Ramos (cell line): Measurements from ENCODE around the gene NKIRAS1.
"Not testable (repeated sequence)": the region's sequence is repeated elsewhere in the genome, so short reads cannot be mapped to it uniquely, and the experiment has no call there.

ENCODE experiments used
- in situ Hi-C: fragments of 300-500 bp; cut with MboI; formaldehyde crosslinking; loops from one replicate; pipeline ENCODE4 v1.14.3; 2022; ENCODE audit warnings: low sequenced_read_pairs; ENCODE audit not compliant: unreplicated experiment

Gene NKIRAS1

GRCh38 chr3:23941440-23941839, 24.6 kb upstream of the NKIRAS1 start:
- in situ Hi-C loops = no loop called here

- in situ Hi-C loops = no loop called here
Measured at GRCh38 chr3:23940775-23941174, 24.0 kb upstream of the NKIRAS1 start.

DNA sequence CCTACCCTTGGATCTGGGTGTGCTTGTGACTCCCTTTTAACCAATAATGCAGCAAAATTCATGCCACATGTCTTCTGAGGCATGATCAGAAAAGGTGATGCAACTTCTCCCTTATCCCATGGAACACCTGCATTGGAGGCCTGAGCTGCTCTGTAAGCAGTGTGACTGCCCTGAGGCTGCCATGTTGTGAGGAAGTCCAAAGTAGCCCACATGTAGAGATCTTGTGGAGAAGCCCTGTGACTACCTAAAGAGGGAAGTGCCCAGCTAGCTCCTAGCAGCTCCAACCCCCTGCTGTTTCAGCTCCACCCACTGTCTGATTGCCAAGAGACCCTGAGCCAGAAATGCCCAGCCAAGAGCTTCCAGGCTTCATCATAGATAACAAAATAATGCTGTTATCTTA, 21.9 kb upstream of the NKIRAS1 start:
- in situ Hi-C loops = no loop called here

GRCh38 chr3:23937296-23937695, 20.5 kb upstream of the NKIRAS1 start:
- in situ Hi-C loops = no loop called here

DNA sequence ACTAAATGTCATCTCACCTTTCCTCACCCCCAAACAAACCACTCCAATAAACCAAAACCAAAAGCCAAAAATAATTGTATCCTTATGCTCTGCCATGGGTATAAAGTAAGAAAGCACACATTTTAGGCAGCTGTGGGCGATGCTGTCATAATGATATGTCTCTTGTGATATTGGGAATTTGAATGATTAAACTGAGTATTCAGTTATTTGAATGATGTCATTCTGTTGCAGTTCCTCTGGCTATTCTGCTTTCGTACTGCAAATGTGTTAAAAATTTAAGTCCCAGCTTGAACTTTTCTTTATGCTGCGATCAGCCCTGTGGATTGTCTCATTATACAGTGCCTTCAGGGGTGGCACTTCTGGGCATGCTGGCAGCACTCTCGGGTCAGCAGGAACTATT, 17.5 kb upstream of the NKIRAS1 start:
- in situ Hi-C loops = no loop called here

DNA sequence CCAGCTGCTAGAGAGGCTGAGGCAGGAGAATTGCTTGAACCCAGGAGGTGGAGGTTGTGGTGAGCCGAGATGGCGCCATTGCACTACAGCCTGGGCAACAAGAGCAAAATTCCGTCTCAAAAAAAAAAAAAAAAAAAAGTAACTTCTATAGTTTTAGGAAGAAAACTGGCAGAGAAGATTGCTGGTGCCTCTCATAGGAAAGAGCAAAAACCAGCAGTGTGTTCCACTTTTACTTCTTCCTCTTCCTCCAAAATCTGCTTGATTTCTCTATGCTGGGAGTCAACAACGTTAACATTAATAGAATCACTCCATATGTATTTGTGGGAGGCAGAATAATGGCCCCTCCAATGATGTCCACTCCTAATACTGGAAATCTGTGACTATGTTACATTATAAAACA, 15.8 kb upstream of the NKIRAS1 start:
- in situ Hi-C loops = no loop called here

- in situ Hi-C loops = no loop called here
Measured at GRCh38 chr3:23931597-23931996, 14.8 kb upstream of the NKIRAS1 start.

DNA sequence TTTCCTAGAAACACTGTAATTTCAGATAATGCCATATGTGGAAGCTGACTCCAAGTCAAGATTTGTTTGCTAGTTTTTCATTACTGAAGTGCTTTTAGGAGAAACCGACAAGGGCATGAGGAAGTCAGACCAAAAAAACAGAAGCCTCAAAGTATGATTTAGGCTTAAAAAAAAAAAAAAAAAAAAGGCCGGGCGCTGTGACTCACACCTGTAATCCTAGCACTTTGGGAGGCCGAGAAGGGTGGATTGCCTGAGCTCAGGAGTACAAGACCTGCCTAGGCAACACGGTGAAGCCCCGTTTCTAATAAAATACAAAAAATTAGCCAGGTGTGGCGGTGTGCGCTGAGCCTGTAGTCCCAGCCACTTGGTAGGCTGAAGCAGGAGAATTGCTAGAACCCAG, 11.7 kb upstream of the NKIRAS1 start:
- in situ Hi-C loops = no loop called here

GRCh38 chr3:23926736-23927135, 9.9 kb upstream of the NKIRAS1 start:
- in situ Hi-C loops = no loop called here

DNA sequence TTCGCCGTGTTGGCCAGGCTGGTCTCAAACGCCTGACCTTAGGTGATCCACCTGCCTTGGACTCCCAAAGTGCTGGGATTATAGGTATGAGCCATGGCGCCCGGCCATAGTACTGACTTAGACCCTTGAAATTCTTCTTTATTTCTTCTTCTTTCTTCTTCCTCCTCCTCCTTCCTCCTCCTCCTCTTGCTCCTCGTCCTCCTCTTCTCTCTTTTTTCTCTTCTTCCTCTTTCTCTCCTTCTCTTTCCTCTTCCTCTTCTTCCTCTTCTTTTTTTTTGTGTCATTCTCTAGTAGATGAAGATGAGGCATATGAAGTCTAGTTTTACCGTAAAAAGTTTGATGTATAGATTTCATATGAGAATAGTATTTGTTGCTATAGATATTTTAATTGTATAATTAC, 9.5 kb upstream of the NKIRAS1 start:
- in situ Hi-C loops = no loop called here

DNA sequence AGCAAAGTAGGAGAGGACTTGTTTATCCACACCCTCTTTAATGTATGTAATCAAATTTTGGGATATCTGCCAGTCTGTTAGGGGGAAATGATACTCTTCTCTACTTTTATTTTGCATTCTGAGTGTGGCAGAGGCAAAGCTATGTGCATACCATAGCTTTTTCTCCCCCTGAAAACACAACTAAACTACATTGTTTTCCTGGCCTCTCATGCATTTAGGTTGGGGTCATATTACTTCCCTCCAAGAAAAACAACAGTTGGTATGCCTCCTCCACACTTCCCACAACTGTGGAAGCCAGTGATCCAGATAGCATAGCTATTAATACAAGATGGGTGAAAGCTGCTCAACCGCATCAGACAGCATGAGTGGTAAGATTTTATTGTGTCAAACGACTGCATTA, 7.0 kb upstream of the NKIRAS1 start:
- in situ Hi-C loops = no loop called here

DNA sequence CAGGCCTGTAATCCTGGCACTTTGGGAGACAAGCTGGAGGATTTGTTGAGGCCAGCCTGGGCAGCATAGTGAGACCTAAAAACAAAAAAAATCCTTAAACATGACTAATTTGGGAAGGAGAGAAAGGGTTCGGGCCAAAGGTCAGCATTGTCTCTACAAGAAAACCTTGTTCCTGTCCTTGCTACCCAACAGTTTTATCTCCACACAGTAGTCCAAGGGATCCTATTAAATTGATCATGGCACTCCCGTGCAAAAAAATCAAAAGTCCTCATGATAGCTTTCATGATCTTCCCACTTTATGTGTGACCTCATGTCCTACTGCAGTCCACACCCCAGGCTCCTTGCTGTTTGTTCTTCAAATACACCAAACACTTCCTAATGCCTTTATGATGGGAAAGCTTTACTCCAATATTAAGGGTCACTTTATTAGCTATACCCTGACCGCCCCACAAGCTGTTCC, 4.3 kb upstream of the NKIRAS1 start:
- in situ Hi-C loops = no loop called here

GRCh38 chr3:23920151-23920655, 3.4 kb upstream of the NKIRAS1 start:
- in situ Hi-C loops = no loop called here

- in situ Hi-C loops = no loop called here
Measured at GRCh38 chr3:23919628-23920027, 2.8 kb upstream of the NKIRAS1 start.

- in situ Hi-C loops = not testable (repeated sequence)
Measured at GRCh38 chr3:23918331-23918730, 1.5 kb upstream of the NKIRAS1 start.

DNA sequence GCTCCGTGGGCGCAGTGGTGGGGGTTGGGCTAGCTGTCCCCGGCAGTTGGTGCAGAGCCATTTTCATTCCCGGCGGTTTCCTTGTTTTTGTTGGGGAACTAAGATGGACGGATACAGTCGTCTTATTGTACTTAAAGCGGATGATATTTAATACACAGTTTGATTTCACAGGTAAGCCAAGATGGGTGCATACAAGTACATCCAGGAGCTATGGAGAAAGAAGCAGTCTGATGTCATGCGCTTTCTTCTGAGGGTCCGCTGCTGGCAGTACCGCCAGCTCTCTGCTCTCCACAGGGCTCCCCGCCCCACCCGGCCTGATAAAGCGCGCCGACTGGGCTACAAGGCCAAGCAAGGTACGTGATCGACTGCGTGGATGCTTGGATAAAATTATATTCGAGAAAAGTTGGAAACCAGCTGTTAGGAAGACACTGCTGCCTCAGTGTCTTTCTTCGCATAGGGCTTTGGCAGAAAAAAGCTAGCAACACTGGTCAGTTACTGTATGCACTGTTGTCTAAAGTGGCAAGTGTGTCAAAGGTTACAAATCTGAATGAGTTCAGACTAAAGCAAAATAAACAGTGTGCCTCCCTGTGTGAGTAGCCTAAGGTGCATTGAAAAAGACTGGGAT, 1.0 kb upstream of the NKIRAS1 start:
- in situ Hi-C loops = not testable (repeated sequence)

GRCh38 chr3:23916152-23916885, 471 bp downstream of the NKIRAS1 start:
- in situ Hi-C loops = no loop called here

- in situ Hi-C loops = no loop called here
Measured at GRCh38 chr3:23915537-23916108, 1.2 kb downstream of the NKIRAS1 start.

DNA sequence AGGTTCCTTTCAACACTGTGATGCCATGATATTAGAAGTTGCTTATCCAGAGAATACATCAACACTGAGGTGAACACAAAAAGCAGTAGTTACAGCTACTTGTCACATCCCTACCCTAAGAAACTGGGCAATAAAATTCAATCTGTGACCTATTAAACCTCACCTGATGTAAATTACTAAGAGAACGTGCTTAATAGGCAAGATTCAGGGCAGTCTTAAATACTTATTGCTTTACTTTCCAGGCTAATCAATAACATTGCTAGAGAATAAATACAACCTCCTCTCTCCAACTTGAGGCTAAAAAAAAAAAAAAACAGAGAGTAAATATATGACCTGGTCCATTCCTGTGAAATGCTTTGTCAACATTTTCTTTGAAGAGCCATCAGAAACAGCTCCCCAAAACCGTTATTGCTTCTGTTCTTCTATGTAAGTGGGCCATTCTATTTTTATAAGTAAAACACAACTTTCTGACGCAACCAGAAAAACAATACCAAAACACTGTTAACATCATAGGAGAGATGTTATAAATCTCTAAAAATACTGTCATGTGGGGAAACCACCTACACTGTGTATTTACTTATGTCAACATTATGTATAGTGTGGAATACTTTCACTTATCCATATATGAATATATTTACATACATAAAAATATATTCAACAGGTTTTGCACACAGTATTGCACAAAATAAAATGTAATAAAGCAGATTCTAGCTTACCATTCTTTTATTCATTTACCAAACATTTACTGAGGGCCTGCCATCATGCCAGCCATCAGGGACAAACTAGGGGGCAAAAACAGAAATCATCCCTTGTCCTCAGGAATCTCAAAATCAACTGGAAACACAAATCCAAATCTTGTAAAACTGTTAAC, 2.7 kb downstream of the NKIRAS1 start:
- in situ Hi-C loops = no loop called here

DNA sequence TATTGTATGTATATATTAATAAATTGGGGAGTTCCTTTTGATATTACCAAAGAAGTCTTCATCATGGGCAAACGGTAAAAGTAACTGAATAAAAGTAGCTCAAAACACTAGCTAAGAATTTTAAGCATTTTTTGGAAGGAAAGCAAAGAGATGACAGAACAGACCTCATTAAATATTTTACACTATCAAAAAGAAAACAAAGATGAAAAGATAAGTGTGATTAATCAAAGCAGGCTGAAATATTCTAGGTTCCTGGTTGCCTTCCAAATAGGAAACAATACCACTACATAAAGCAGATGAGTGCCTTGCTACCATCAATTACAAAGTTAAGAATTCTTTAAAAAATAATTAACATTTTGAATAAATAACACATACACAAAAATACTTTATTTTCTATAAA, 3.6 kb downstream of the NKIRAS1 start:
- in situ Hi-C loops = no loop called here

GRCh38 chr3:23912335-23912734, 4.5 kb downstream of the NKIRAS1 start:
- in situ Hi-C loops = not testable (repeated sequence)
